Mucosa of descending colon (tissue), 3 donors: ENCODE measurements around the gene MAMSTR. TPM values are rescaled to one million over a fixed set of nuclear protein-coding genes. Genes with fewer than 3 reads are reported as not detected.
"Not testable (repeated sequence)": the region's sequence is repeated elsewhere in the genome, so short reads cannot be mapped to it uniquely, and the experiment has no call there.

Experiments
- ATAC-seq: fragments of 200-7000 bp; cut with Tn5 transposase; one replicate; pipeline ENCODE4 v1.9.1; 2020; ENCODE audit warnings: mild to moderate bottlenecking, moderate library complexity
- DNase-seq, 3 donors: peaks; one replicate each; pipeline ENCODE4 v3.0.0-alpha.2; 2020
- H3K36me3 ChIP-seq: fragments of 200-600 bp; one replicate; pipeline ENCODE4 v1.8.0; 2021; ENCODE audit warnings: low read depth, mild to moderate bottlenecking
- H3K4me1 ChIP-seq: fragments of 200-600 bp; one replicate; pipeline ENCODE4 v1.8.0; 2021; ENCODE audit warnings: low read depth, mild to moderate bottlenecking
- H3K4me3 ChIP-seq: fragments of 200-600 bp; one replicate; pipeline ENCODE4 v1.8.0; 2021; ENCODE audit warnings: mild to moderate bottlenecking
- H3K9me3 ChIP-seq: fragments of 200-600 bp; one replicate; pipeline ENCODE4 v1.8.0; 2021; ENCODE audit warnings: mild to moderate bottlenecking
- CTCF ChIP-seq: fragments of 200-600 bp; IDR thresholded peaks from one replicate; pipeline ENCODE4 v1.8.0; 2022; ENCODE audit warnings: antibody characterized with exemption, mild to moderate bottlenecking
- intact Hi-C, 2 donors: fragments of 100-400 bp; cut with DNase I in 1 of 2; cut with micrococcal nuclease in 1 of 2; formaldehyde crosslinking; loops; one replicate each; pipeline versions ENCODE4 v1.11.0 to v1.11.1; 2022; cut with DNase I, micrococcal nuclease
- total RNA-seq, 3 donors: library from RNA; stranded (reverse); fragmentation: NEBNext Ultra II Directional in 2 of 3; extraction: Animal tissue kit (Norgen Biotek cat#: 25700) in 2 of 3; gene quantifications; one replicate each; pipeline versions ENCODE4 v1.2.1 to v1.2.4, GENCODE V29; 2021 to 2023
- donor health status: DM: no; HTN: no; CAD: no; lungs with moderate emphysema.
- donor health status: DM: no; HTN: no; CAD: no.
- donor health status: DM: no; HTN: yes; CAD: no.

MAMSTR gene
- total RNA-seq, 3 donors from 2014 or later, result 0.31 to 2.4 (median 0.61) TPM

- Histone ChIP-seq H3K36me3 (no peaks in the 10 kb centered on the region), H3K4me1 (peaks cover 22% of the 10 kb centered on the region), H3K9me3 (no peaks in the 10 kb centered on the region), H3K4me3 (no peak overlapping the region)
- DNase-seq (no peak), ATAC-seq (no peak)
- no peak for TF ChIP-seq CTCF
- intact Hi-C loops, result no loop called here
Measured at GRCh38 chr19:48680436-48681126, 38.9 kb downstream of the MAMSTR start.

GRCh38 chr19:48680006-48680405 is 39.5 kb downstream of the MAMSTR start:
- DNase-seq, intact Hi-C loops, H3K9me3 ChIP-seq, H3K36me3 ChIP-seq, H3K4me3 ChIP-seq, ATAC-seq: not testable (repeated sequence)
- H3K4me1 ChIP-seq, result peaks cover 26% of the 10 kb centered on the region

GRCh38 chr19:48678201-48678600 is 41.3 kb downstream of the MAMSTR start:
- Histone ChIP-seq H3K4me3 (no peak overlapping the region), H3K4me1 (peaks cover 20% of the 10 kb centered on the region), H3K9me3 (no peaks in the 10 kb centered on the region), H3K36me3 (no peaks in the 10 kb centered on the region)
- ATAC-seq (peak; percentile 81), DNase-seq (peak; percentile 64 to 68 (median 65))
- intact Hi-C loops, result no loop called here
- TF ChIP-seq CTCF, result no peak

GRCh38 chr19:48676887-48677286 is 42.6 kb downstream of the MAMSTR start:
- Histone ChIP-seq H3K4me3 (no peak overlapping the region), H3K9me3 (no peaks in the 10 kb centered on the region), H3K4me1 (peaks cover 20% of the 10 kb centered on the region), H3K36me3 (no peaks in the 10 kb centered on the region)
- peak; percentile 80 for ATAC-seq
- intact Hi-C loops, result no loop called here
- no peak for TF ChIP-seq CTCF
- DNase-seq, result peak; percentile 55 to 68 (median 59)

- DNase-seq (peak in 1 of 3 donors; percentile 57), ATAC-seq (no peak)
- Histone ChIP-seq H3K36me3 (no peaks in the 10 kb centered on the region), H3K4me1 (peaks cover 20% of the 10 kb centered on the region), H3K9me3 (no peaks in the 10 kb centered on the region), H3K4me3 (no peak overlapping the region)
- intact Hi-C loops, result no loop called here
- TF ChIP-seq CTCF, result no peak
Measured at GRCh38 chr19:48676487-48676886, 43.0 kb downstream of the MAMSTR start.

GRCh38 chr19:48674921-48675824 is 44.4 kb downstream of the MAMSTR start:
- H3K4me1 ChIP-seq, result peaks cover 20% of the 10 kb centered on the region
- intact Hi-C loops, result no loop called here
- no peaks in the 10 kb centered on the region for H3K9me3 ChIP-seq
- H3K36me3 ChIP-seq, result no peaks in the 10 kb centered on the region
- DNase-seq (peak; percentile 72 to 92 (median 82)), ATAC-seq (peak; percentile 78)
- no peak overlapping the region for H3K4me3 ChIP-seq
- peak; percentile 74 for TF ChIP-seq CTCF
